T-helper 22 cell (primary cell): ENCODE measurements around the gene GPSM3.
"Not testable (repeated sequence)": the region's sequence is repeated elsewhere in the genome, so short reads cannot be mapped to it uniquely, and the experiment has no call there.

Experiments used
- DNase-seq: peaks from one replicate; pipeline ENCODE4 v3.0.0-alpha.2; 2020; ENCODE audit warnings: low read depth

Gene GPSM3, protein sequence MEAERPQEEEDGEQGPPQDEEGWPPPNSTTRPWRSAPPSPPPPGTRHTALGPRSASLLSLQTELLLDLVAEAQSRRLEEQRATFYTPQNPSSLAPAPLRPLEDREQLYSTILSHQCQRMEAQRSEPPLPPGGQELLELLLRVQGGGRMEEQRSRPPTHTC

DNA sequence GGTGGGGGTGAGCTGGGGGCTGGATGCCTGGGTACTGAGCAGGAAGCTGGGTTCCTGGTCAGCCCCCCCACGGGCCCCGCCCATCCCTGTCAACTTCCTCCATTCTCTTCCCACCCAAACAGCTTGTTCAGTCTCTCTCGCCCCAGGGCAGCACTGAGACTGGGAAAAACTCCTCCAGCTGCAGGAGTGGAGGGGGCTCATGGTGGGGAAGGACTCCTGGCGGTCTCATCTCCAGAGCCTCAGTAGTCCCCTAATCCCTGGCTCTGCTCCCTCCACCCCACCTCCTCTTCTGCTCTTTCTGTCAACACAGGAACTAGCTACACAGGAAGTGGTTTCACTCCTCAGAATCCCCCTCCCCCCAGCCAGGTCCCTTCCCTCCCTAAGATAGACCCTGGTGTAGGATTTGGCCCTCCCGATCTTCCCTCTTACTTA, at the start of gene GPSM3:
TSS of gene GPSM3 (minus strand) at position 36 of the 432 bp plus-strand sequence. CDS start 130 bp downstream, outside the sequence.
- peak; percentile 35 for DNase-seq

DNA sequence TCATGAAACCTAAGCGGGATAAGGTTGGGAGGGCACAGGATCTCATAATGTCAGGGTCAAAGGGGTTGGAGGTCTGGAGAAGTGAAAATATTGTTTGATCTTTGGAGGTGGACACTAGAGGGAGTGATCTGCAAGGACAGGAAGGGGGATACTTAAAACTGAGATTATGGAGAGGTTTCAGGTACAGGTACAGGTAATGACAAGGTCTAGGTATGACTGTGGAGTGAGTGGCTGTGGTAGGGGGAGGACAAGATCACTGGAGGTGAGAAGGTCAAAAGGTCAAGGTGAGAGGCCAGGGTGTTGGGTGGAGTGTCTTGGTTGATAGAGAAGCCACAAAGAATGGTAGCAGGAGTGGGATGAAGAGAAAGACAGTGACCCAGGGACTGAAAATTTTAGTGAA, 48.2 kb upstream of the GPSM3 start:
- no peak for DNase-seq

DNA sequence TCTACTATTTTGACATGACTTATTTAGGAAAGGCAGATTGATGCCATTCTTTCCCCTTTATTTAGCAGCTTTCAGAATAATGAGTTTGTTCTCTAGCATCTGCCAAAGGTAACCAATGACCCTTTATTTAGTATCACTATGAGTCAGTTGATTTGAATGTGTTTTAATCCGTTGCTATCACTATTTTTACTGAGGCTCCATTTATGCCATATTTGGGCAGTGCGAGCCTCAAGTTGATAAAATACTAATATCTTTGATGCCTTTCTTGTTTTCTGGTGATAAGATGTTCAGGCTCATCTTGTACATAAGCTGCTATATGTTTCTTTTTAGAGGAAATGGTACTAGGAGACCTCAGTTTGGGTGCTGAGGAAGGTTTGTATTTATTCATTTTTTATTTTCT, 47.0 kb upstream of the GPSM3 start:
- no peak for DNase-seq

DNA sequence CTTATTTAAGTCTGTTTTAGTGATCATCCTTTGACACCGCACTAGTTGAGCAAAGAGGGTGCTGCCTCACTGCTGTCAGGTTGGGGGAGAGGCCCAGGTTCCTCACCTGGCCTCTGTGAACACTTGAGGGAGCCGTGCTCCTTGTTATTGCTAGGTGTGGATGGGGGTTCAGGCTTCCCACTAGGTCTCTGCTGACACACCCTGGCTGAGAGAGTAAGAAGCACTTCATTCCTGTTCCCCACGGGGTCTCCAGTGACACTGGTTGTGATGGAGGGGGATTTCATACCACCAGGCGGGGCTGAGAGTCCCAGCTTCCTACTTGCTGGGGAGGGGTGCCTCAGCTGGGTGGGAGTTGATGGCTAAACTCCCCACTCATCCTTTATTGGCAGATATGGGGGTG, 42.5 kb upstream of the GPSM3 start:
- DNase-seq: no peak

DNA sequence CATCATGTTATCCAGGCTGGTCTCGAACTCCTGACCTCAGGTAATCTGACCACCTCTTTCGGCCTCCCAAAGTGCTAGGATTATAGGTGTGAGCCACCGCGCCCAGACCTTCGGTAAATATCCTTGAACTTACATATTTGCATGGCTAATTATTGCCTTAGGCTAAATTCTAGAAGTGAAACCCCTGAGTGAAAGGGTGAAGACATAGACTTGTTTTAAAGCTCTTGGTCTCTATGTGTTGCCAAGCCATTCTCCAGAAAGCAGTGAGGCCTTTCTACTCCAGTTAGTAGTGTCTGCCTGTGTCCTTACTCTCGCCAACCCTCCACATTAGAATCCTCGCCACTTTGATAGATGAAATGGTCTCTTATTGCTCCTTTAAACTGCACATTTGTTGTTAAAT, 34.0 kb upstream of the GPSM3 start:
- DNase-seq: no peak

DNA sequence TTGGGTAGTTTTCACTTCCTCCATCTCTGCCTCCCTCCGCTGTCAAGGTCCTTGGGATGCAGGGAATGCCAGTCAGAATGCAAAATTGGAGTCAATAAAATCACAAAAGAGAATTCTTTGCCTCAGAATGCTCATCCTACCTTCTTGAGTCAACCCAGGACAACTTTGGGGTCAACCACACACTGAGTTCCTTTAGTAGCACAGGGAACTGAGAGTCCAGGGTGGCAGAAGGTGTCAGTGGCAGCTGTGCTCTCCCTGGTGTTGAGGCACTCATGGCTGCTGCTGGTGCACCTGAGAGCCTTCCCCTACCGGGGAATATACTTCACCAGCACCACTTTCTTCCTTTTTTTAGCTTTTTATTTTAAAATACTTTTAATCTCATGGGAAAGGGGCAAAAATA, 32.3 kb upstream of the GPSM3 start:
- DNase-seq: no peak

DNA sequence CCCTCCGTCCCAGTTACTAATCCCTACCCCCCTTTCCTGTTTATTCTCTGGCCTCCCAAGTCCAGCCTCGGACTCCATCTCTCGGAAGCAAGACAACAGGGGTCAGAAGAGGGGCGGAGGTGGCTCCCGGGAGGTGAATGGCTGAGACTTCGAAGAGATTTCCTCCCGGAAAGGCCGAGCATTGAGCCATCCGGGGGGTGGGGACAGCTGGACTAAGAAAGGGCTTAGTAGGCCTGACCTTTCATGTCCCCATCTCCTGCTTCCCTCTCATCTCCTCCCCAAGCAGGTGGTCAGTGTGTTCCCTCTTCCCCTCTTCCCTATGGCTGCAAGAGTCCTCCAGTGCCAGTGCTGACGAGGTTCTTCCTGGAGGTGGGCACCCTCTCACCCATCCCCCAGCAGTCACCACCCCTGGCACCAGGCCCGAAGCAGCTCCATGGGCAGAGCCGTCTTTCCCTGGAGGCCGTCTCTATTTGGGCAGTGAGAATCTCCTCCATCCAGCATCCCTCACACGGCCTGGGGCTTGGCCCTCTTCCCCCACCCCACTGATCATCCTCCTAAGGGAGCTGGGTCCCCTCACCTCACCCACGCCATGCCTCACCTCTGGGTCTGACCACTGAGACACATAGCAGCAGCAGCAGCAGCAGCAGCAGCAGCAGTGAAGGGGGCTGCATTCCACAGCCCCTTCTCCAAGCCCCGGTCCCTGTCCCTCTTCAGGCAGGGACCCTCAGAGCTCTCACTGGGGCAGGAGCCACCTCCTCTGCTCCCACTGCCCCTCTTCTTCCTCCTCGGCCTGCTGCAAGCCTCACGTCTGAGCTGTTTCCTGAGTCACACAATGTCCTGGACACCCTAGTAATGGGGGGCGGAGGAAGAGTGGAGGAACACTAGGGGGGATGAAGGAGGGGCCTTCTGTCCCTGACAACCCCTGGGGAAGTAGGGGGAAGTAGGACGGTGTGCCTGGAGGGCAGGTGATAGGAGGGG, 31.1 kb upstream of the GPSM3 start, which contains the start of gene NOTCH4:
TSS of gene NOTCH4 (minus strand) at position 810 of the 978 bp plus-strand sequence. CDS start at position 671, 139 bp downstream.
- no peak for DNase-seq

- no peak for DNase-seq
Measured at GRCh38 chr6:32222333-32223230, 30.1 kb upstream of the GPSM3 start.

GRCh38 chr6:32220021-32220420, 27.6 kb upstream of the GPSM3 start:
- DNase-seq: no peak

GRCh38 chr6:32218167-32218566, 25.7 kb upstream of the GPSM3 start:
- no peak for DNase-seq

DNA sequence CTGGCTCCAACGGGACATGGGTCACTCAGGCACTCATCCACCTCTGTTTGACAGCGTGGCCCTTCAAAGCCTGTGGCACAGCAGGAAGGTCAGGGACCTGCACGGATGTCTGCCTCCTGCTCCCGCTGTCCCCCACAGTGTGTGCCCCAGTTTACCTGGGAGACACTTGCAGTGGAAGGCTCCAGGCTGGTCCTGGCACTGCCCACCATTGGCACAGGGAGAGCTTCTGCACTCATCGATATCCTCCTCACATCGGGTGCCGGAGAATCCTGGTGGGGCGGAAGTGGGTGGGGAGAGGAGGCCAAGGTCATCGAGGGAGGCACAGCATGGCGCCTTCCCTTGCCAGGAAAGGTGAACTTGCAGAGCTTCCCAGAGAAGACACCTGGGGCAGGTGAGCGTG, 24.6 kb upstream of the GPSM3 start:
- no peak for DNase-seq

- DNase-seq: no peak
Measured at GRCh38 chr6:32216285-32216684, 23.8 kb upstream of the GPSM3 start.

DNA sequence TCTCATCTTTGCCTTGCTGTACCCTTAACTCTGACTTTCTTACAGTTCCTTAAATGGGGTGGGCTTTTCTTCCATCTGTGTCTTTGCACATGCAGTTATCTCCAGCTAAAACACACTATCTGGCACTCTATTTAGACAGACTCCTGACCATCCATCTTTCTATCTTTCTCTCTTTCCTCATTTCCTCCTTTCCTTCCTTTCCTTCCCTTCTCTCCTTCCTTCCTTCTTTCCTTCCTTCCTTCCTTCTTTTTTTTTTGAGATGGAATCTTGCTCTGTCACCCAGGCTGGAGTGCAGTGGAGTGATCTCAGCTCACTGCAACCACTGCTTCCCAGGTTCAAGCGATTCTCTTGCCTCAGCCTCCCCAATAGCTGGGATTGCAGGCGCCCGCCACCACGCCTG, 23.2 kb upstream of the GPSM3 start:
- DNase-seq: no peak

- no peak for DNase-seq
Measured at GRCh38 chr6:32214126-32214525, 21.7 kb upstream of the GPSM3 start.

DNA sequence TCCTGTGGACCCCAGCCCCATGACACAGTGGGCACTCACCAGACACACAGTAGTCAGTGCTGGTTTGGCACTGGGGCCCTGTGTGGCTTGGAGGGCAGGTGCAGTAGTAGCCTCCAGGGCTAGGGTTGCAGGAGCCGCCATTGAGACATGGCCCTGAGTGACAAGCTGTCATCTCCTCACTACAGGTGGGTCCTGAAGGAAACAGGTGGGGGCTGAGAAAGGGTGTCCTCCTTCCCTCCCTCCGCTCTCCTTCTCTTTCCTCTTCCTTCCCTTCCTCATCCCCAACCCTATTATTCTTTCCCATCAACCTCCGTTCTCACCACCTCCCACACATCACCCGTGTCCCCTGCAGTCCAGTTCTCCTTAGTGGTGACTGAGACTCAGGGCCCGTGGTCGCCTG, 21.2 kb upstream of the GPSM3 start:
- no peak for DNase-seq

- DNase-seq: no peak
Measured at GRCh38 chr6:32212076-32212760, 19.8 kb upstream of the GPSM3 start.

- not testable (repeated sequence) for DNase-seq
Measured at GRCh38 chr6:32211432-32211831, 19.0 kb upstream of the GPSM3 start.

- DNase-seq: no peak
Measured at GRCh38 chr6:32210191-32210601, 17.8 kb upstream of the GPSM3 start.

GRCh38 chr6:32208996-32209395, 16.6 kb upstream of the GPSM3 start:
- DNase-seq: no peak

GRCh38 chr6:32204268-32204715, 11.8 kb upstream of the GPSM3 start:
- DNase-seq: no peak

DNA sequence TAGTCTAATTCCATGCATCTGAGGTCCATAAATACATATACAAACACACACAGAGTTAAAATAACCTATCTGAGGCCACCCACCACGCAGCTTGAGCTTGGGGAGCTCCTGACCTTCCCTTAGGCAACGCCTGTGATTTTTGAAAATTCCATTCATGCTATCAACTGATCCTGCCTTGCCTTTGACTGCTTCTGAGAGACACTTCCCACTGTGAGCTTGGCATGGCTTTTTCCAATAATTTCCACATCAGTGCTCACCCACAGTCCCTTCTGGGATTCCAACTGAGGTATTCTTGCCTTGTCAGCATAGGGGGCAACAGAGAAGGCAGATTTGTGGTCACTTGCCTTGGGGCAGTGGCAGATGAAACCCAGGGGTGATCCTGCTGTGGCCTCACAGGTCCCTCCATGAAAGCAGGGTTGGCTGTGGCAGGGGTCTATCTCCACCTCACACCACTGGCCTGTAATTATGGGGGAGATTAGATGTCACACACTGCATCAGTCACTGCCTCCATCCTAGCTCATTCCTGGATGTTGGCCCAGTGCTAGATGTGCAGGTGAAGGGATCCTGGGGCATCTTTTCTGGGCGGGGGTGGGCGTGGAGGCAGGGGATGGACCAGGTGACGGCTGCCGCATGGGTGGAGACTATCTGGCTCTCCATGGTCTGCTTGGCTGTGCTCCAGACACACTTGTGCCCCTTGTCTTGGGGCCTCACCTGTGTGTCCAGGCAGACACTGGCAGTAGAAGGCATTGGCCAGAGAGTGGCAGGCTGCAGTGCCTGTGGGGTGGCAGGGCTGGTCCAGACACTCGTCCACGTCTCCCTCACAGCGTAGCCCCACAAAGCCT, 11.2 kb upstream of the GPSM3 start:
- no peak for DNase-seq
